ENCODE results near the gene SMIM31.

- no peak for TF ChIP-seq POLR2A (IDR thresholded peaks at IDR 0.05)
- no peak for TF ChIP-seq CTCF (IDR thresholded peaks at IDR 0.05)
These were observed 49.8 kb downstream of the SMIM31 start for GRCh38 chr4:164803702-164804101.
